Panc1 (cell line): ENCODE results near the gene SP100. TPM values are rescaled to one million over a fixed set of nuclear protein-coding genes. Genes with fewer than 3 reads are reported as not detected.

Experiments
- ATAC-seq: fragments of 200-7000 bp; cut with Tn5 transposase; 2 replicates; pipeline ENCODE4 v1.9.1; 2020; ENCODE audit warnings: mild to moderate bottlenecking, moderate library complexity
- BruUV-seq: library from RNA; stranded (reverse); fragments of 400-500 nt; replicated peaks from 2 replicates; lab custom pipeline; 2021; lab: Mats Ljungman, UMichigan
- CTCF ChIA-PET: fragments of 300-600 bp; sonication (Branson Sonifier 250); formaldehyde crosslinking; loops from one replicate; lab custom pipeline; 2022; ENCODE audit warnings: antibody characterized with exemption; lab: Charles Lee
- POLR2A ChIA-PET: fragments of 300-600 bp; sonication (Branson Sonifier 250); formaldehyde crosslinking; loops from one replicate; lab custom pipeline; 2022; ENCODE audit warnings: antibody characterized with exemption; lab: Charles Lee
- DNase-seq: peaks from one replicate; pipeline ENCODE4 v3.0.0-alpha.2; 2010; ENCODE audit warnings: low read depth, low spot score
- H3K27ac ChIP-seq: 2 replicates; pipeline ENCODE4 v1.5.1; 2011; ENCODE audit warnings: mild to moderate bottlenecking, low read length, inconsistent platforms
- H3K27me3 ChIP-seq: fragments of 200-500 bp; sonication (Bioruptor generic); 2 replicates; pipeline ENCODE4 v1.6.0; 2014; ENCODE audit warnings: low read length, inconsistent platforms; ENCODE audit not compliant: control insufficient read depth, insufficient read depth
- H3K36me3 ChIP-seq: fragments of 200-500 bp; sonication (Bioruptor generic); 2 replicates; pipeline ENCODE4 v1.5.1; 2014; ENCODE audit warnings: inconsistent platforms, mild to moderate bottlenecking, low read length, moderate library complexity; ENCODE audit not compliant: control insufficient read depth, insufficient read depth
- H3K4me1 ChIP-seq: 2 replicates; pipeline ENCODE4 v1.5.1; 2011; ENCODE audit warnings: inconsistent platforms, mild to moderate bottlenecking, low read length, moderate library complexity; ENCODE audit not compliant: control insufficient read depth, insufficient read depth
- H3K4me3 ChIP-seq, 2 experiments: 2 replicates each; pipeline ENCODE4 v1.5.1; 2011 to 2012; ENCODE audit warnings: low read depth in 2 of 2, low read length in 2 of 2, mild to moderate bottlenecking in 2 of 2, inconsistent platforms in 1 of 2, moderate library complexity in 1 of 2
- H3K9me3 ChIP-seq: fragments of 200-500 bp; sonication (Bioruptor generic); 2 replicates; pipeline ENCODE4 v1.5.1; 2014; ENCODE audit warnings: low read depth, mild to moderate bottlenecking, inconsistent platforms, low read length, moderate library complexity; ENCODE audit not compliant: control insufficient read depth, insufficient read depth
- CTCF ChIP-seq: fragments of 450-650 bp; IDR thresholded peaks from 2 replicates; pipeline ENCODE4 v1.5.1; 2017; ENCODE audit warnings: mild to moderate bottlenecking
- POLR2AphosphoS5 ChIP-seq: IDR thresholded peaks from 2 replicates; pipeline ENCODE4 v1.6.1; 2012; ENCODE audit warnings: mild to moderate bottlenecking, low read depth, low read length, moderate library complexity
- REST ChIP-seq, 2 experiments: IDR thresholded peaks; 2 replicates each; pipeline ENCODE4 v1.6.1; 2011 to 2012; ENCODE audit warnings: low read depth in 2 of 2, control low read depth in 1 of 2, low read length in 1 of 2, mild to moderate bottlenecking in 1 of 2, moderate library complexity in 1 of 2; ENCODE audit not compliant: insufficient read depth in 1 of 2
- SIN3A ChIP-seq: IDR thresholded peaks from 2 replicates; pipeline ENCODE4 v1.6.1; 2012; ENCODE audit warnings: low read depth, mild to moderate bottlenecking, low read length, moderate library complexity, borderline replicate concordance; ENCODE audit not compliant: insufficient read depth
- TCF7L2 ChIP-seq: IDR thresholded peaks from 2 replicates; pipeline ENCODE4 v1.6.1; 2011; ENCODE audit warnings: mild to moderate bottlenecking, low read depth, low read length, inconsistent platforms
- in situ Hi-C: cut with HindIII; loops from 2 replicates; pipeline ENCODE4 v1.10.0; 2016; ENCODE audit warnings: low sequenced_read_pairs, low pct_unique_long_range_greater_than_20kb
- intact Hi-C: fragments of 100-400 bp; cut with micrococcal nuclease; formaldehyde crosslinking; loops from one replicate; pipeline ENCODE4 v1.10.0; 2022; ENCODE audit not compliant: unreplicated experiment
- total RNA-seq: library from RNA; stranded (reverse); gene quantifications from one replicate; pipeline ENCODE4 v1.2.1, GENCODE V29; 2021; ENCODE audit not compliant: unreplicated experiment

The SP100 gene
- total RNA-seq, 1 experiment from 2014 or later, result 27.2 TPM

- BruUV-seq, result no TSS peak
- intact Hi-C loops (no loop called here), in situ Hi-C loops (no loop called here)
- DNase-seq (no peak), ATAC-seq (no peak)
- Histone ChIP-seq H3K27me3 (no peaks in the 10 kb centered on the region), H3K27ac (no peak overlapping the region), H3K9me3 (no peaks in the 10 kb centered on the region), H3K4me1 (no peaks in the 10 kb centered on the region), H3K36me3 (no peaks in the 10 kb centered on the region), H3K4me3 (no peak overlapping the region)
- ChIA-PET CTCF (no interaction called here), POLR2A (no interaction called here)
- TF ChIP-seq POLR2AphosphoS5, result no peak
- no peak for TF ChIP-seq SIN3A
- TF ChIP-seq CTCF, result no peak
- TF ChIP-seq REST (IDR thresholded peaks at IDR 0.05; ENCODE audit: insufficient read depth in 1 of 2, low read depth in 2 of 2, low read length in 1 of 2), result no peak
- TF ChIP-seq TCF7L2, result no peak
Measured at GRCh38 chr2:230589025-230589424, 173.0 kb downstream of the SP100 start.

- in situ Hi-C loops, result no loop called here
- CTCF ChIA-PET, result no interaction called here
Measured at GRCh38 chr2:230589497-230590015, 173.6 kb downstream of the SP100 start.

More at GRCh38 chr2:230589497-230590015, 173.6 kb downstream of the SP100 start:
- intact Hi-C loops, result no loop called here
- no TSS peak for BruUV-seq
- Histone ChIP-seq H3K9me3 (no peaks in the 10 kb centered on the region), H3K27ac (no peak overlapping the region), H3K36me3 (no peaks in the 10 kb centered on the region), H3K4me3 (no peak overlapping the region), H3K4me1 (no peaks in the 10 kb centered on the region), H3K27me3 (no peaks in the 10 kb centered on the region)
- ATAC-seq (no peak), DNase-seq (no peak)
- TF ChIP-seq CTCF, result no peak
- TF ChIP-seq SIN3A, result no peak
- no peak for TF ChIP-seq POLR2AphosphoS5
- TF ChIP-seq TCF7L2, result no peak
- TF ChIP-seq REST (IDR thresholded peaks at IDR 0.05; ENCODE audit: insufficient read depth in 1 of 2, low read depth in 2 of 2, low read length in 1 of 2), result no peak
- POLR2A ChIA-PET, result no interaction called here
